Measurements from ENCODE around the gene ADAMTS9. TPM values are rescaled to one million over a fixed set of nuclear protein-coding genes. Genes with fewer than 3 reads are reported as not detected.

The ADAMTS9 gene
- total RNA-seq, 2 donors from 2014 or later: 30.0 to 31.0 TPM

- H3K27ac ChIP-seq: no peak overlapping the region
- DNase-seq (ENCODE audit: low spot score): no peak
- H3K4me3 ChIP-seq: no peak overlapping the region
- H3K9me3 ChIP-seq: no peaks in the 10 kb centered on the region
- TF ChIP-seq, protein P1, sequence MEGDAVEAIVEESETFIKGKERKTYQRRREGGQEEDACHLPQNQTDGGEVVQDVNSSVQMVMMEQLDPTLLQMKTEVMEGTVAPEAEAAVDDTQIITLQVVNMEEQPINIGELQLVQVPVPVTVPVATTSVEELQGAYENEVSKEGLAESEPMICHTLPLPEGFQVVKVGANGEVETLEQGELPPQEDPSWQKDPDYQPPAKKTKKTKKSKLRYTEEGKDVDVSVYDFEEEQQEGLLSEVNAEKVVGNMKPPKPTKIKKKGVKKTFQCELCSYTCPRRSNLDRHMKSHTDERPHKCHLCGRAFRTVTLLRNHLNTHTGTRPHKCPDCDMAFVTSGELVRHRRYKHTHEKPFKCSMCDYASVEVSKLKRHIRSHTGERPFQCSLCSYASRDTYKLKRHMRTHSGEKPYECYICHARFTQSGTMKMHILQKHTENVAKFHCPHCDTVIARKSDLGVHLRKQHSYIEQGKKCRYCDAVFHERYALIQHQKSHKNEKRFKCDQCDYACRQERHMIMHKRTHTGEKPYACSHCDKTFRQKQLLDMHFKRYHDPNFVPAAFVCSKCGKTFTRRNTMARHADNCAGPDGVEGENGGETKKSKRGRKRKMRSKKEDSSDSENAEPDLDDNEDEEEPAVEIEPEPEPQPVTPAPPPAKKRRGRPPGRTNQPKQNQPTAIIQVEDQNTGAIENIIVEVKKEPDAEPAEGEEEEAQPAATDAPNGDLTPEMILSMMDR (IDR thresholded peaks at IDR 0.05): no peak
- TF ChIP-seq POLR2AphosphoS5 (IDR thresholded peaks at IDR 0.05) (no peak), POLR2A (IDR thresholded peaks at IDR 0.05) (no peak)
- intact Hi-C loops (cut with DNase I): no loop called here
- H3K4me1 ChIP-seq (replicated peaks): no peaks in the 10 kb centered on the region
- no peaks in the 10 kb centered on the region for H3K27me3 ChIP-seq (replicated peaks; ENCODE audit: insufficient read depth)
- WGBS: 79% methylated on average over 4 of the region's 4 CpGs
- no peaks in the 10 kb centered on the region for H3K36me3 ChIP-seq
Measured at GRCh38 chr3:64655160-64655559, 32.6 kb downstream of the ADAMTS9 start.

DNA sequence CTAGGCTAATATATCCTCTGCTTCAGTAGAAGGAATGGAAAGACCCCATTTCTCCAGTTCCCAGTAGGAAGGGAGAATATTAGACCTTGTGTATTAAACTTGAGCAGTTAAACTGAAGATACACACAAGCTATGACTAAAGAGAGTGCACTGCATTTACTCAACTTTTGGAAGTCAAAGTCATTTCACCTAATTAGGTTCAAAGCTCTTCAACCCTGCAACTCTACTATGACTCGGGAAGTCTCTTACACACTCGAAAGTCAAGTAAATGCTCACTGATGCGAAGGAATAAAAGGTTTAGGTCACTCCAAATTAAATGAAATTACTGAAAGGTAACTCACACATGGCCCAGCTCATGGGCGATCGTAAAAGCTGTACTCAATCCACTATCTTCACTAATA is 33.8 kb downstream of the ADAMTS9 start:
- Histone ChIP-seq H3K36me3 (no peaks in the 10 kb centered on the region), H3K4me3 (no peak overlapping the region), H3K27me3 (replicated peaks; ENCODE audit: insufficient read depth) (no peaks in the 10 kb centered on the region), H3K4me1 (replicated peaks) (no peaks in the 10 kb centered on the region), H3K9me3 (no peaks in the 10 kb centered on the region), H3K27ac (no peak overlapping the region)
- intact Hi-C loops (cut with DNase I): no loop called here
- TF ChIP-seq POLR2A (IDR thresholded peaks at IDR 0.05): no peak
- TF ChIP-seq, protein P1 (IDR thresholded peaks at IDR 0.05): no peak
- no peak for TF ChIP-seq POLR2AphosphoS5 (IDR thresholded peaks at IDR 0.05)
- DNase-seq (ENCODE audit: low spot score): no peak
- WGBS: 97% methylated on average over 5 of the region's 5 CpGs

DNA sequence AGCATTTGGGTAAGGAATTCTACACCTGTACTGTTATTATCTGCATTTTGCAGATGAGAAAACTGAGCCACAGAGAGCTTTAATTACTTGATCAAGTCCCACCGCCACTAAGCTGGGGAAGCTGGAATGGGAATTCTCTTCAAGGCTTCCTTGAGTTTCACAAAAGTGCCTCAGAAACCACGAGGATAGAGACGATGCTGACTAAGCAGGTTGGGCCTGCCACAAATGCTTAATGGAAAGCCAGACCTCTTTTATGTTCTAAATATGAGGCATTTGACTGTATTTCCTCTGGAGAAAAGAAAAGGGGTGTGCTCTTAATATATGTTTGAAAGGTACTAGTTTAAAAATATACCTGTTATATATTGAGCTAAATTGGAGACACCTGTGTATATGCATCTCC is 34.7 kb downstream of the ADAMTS9 start:
- TF ChIP-seq POLR2AphosphoS5 (IDR thresholded peaks at IDR 0.05): no peak
- no peaks in the 10 kb centered on the region for H3K4me1 ChIP-seq (replicated peaks)
- H3K27me3 ChIP-seq (replicated peaks; ENCODE audit: insufficient read depth): no peaks in the 10 kb centered on the region
- no peak overlapping the region for H3K27ac ChIP-seq
- WGBS: 63% methylated on average over 3 of the region's 3 CpGs
- no peak overlapping the region for H3K4me3 ChIP-seq
- no peaks in the 10 kb centered on the region for H3K9me3 ChIP-seq
- H3K36me3 ChIP-seq: no peaks in the 10 kb centered on the region
- intact Hi-C loops (cut with DNase I): no loop called here
- DNase-seq (ENCODE audit: low spot score): no peak

DNA sequence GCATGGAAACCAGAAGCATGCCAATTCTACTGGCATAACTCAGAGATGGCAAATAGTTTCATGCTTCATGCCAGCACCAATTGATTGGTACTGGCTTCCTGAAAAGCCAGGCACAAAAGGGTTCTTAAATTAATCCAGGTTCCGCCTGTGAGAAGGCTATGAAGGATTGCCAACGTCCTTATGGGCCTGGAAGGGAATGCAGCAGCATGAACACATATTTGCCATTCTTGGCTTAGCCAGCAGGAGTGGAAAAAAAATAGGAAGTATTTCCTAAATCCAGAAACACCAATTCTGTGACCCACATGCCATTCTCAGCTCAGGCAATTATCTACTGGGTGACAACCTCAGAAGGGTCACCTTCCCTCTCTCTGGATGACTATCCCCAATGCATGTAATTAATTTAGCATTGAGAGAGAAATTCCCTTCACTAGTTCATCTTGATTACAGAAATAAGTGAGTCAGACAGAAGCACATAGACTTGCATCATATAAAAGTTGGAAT is 36.0 kb downstream of the ADAMTS9 start:
- Histone ChIP-seq H3K36me3 (no peaks in the 10 kb centered on the region), H3K9me3 (no peaks in the 10 kb centered on the region), H3K27ac (no peak overlapping the region), H3K27me3 (replicated peaks; ENCODE audit: insufficient read depth) (no peaks in the 10 kb centered on the region), H3K4me3 (no peak overlapping the region), H3K4me1 (replicated peaks) (no peaks in the 10 kb centered on the region)
- 18% methylated on average over 2 of the region's 2 CpGs for WGBS
- DNase-seq (ENCODE audit: low spot score): no peak
- intact Hi-C loops (cut with DNase I): no loop called here
- TF ChIP-seq, protein P1 (IDR thresholded peaks at IDR 0.05): no peak
- TF ChIP-seq POLR2A (IDR thresholded peaks at IDR 0.05) (no peak), POLR2AphosphoS5 (IDR thresholded peaks at IDR 0.05) (peak; percentile 9)

DNA sequence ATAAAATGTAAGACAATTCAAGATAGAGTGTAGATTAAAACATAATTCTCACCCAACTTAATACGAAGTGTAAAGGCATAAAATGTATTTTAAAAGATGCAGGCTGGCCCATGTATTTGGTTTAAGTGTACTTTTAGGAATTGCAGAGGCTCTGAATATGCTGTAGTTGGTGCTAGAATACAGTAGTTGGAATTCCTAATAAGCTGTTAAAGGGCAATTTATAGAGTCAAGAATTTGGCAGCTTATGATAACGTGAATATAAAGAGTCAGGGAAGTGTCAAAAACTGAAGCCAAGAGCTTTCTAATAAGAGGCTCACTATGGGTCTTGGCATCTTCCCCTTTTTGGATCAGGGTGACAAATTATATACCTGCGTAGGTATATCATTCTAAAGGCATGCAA is 36.5 kb downstream of the ADAMTS9 start:
- H3K27ac ChIP-seq: no peak overlapping the region
- no peak overlapping the region for H3K4me3 ChIP-seq
- H3K4me1 ChIP-seq (replicated peaks): no peaks in the 10 kb centered on the region
- 46% methylated on average over 3 of the region's 3 CpGs for WGBS
- H3K9me3 ChIP-seq: no peaks in the 10 kb centered on the region
- H3K36me3 ChIP-seq: no peaks in the 10 kb centered on the region
- no peak for DNase-seq (ENCODE audit: low spot score)
- intact Hi-C loops (cut with DNase I): no loop called here
- no peaks in the 10 kb centered on the region for H3K27me3 ChIP-seq (replicated peaks; ENCODE audit: insufficient read depth)
- TF ChIP-seq, protein P1 (IDR thresholded peaks at IDR 0.05): no peak
- TF ChIP-seq POLR2A (IDR thresholded peaks at IDR 0.05) (no peak), POLR2AphosphoS5 (IDR thresholded peaks at IDR 0.05) (no peak)

All from prostate gland (tissue), 2 donors.